Measurements from ENCODE around the gene TMEM45A. TPM values are rescaled to one million over a fixed set of nuclear protein-coding genes. Genes with fewer than 3 reads are reported as not detected.

Gene TMEM45A
- total RNA-seq, 1 experiment from 2014 or later = 0.11 TPM

DNA sequence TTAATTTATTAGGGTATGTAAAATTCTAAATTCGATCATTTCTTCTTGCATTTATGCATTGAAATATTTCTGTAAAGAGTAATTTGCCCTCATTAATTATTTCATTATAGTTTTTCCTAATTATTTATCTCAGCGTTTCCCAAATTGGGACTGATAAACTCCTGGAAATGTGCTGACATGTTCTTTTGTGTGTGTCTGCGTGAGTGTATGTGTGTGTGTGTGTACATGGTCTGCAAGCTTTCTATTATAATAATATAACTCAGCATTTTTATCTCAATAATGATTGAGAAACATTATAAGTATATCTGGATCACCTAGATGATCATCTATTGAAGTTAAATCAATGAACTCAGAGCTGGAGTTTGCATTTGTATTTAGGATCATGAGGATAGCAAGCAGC lies 38.7 kb downstream of the TMEM45A start:
- Histone ChIP-seq H4K20me1 (ENCODE audit: insufficient read depth, low read depth, low read length) (no peaks in the 10 kb centered on the region), H3K4me3 (ENCODE audit: low read length) (no peak overlapping the region), H3K79me2 (ENCODE audit: low read length) (no peaks in the 10 kb centered on the region), H2AFZ (ENCODE audit: low read length) (no peak overlapping the region), H3K4me1 (ENCODE audit: low read length) (peaks cover 5% of the 10 kb centered on the region; the same call in 1 of the 2 replicates), H3K9ac (ENCODE audit: low read length) (no peak overlapping the region), H3K9me3 (ENCODE audit: low read length) (no peaks in the 10 kb centered on the region), H3K27me3 (ENCODE audit: low read length) (no peaks in the 10 kb centered on the region), H3K4me2 (ENCODE audit: low read depth, low read length, poor library complexity, severe bottlenecking) (no peak overlapping the region), H3K27ac (ENCODE audit: low read length) (no peak overlapping the region), H3K9me2 (replicated peaks; ENCODE audit: insufficient read depth, low read length) (no peaks in the 10 kb centered on the region), H3K36me3 (ENCODE audit: insufficient read depth, low read length) (no peaks in the 10 kb centered on the region)
- DNase-seq = no peak

DNA sequence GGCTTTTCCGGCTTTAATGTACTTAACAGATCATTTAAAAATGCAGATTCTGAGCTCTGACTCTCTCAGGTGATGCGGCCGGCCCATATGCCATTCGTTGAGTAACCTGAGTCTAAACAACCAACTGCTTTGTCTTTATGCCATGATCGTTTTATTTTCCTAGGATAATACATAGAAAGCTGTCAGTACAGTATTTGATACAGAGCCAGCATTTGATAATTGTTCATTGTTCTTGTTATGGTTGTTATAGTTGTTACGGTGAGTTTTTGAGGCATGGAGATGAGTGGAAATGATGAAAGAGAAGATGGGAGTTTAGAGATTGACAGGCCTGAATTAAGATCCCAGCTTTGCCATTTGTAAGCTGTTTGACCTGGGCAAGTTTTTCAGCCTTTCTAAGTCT lies 40.0 kb downstream of the TMEM45A start:
- no peaks in the 10 kb centered on the region for H3K36me3 ChIP-seq (ENCODE audit: insufficient read depth, low read length)
- no peaks in the 10 kb centered on the region for H4K20me1 ChIP-seq (ENCODE audit: insufficient read depth, low read depth, low read length)
- no peak overlapping the region for H3K4me2 ChIP-seq (ENCODE audit: low read depth, low read length, poor library complexity, severe bottlenecking)
- H3K4me1 ChIP-seq (ENCODE audit: low read length) = no peaks in the 10 kb centered on the region
- H3K27me3 ChIP-seq (ENCODE audit: low read length) = no peaks in the 10 kb centered on the region
- no peak overlapping the region for H3K9ac ChIP-seq (ENCODE audit: low read length)
- no peaks in the 10 kb centered on the region for H3K79me2 ChIP-seq (ENCODE audit: low read length)
- no peaks in the 10 kb centered on the region for H3K9me3 ChIP-seq (ENCODE audit: low read length)
- no peaks in the 10 kb centered on the region for H3K9me2 ChIP-seq (replicated peaks; ENCODE audit: insufficient read depth, low read length)
- H3K4me3 ChIP-seq (ENCODE audit: low read length) = no peak overlapping the region
- no peak for DNase-seq
- H2AFZ ChIP-seq (ENCODE audit: low read length) = no peak overlapping the region
- no peak overlapping the region for H3K27ac ChIP-seq (ENCODE audit: low read length)

- Histone ChIP-seq H3K9me3 (ENCODE audit: low read length) (no peaks in the 10 kb centered on the region), H3K9me2 (replicated peaks; ENCODE audit: insufficient read depth, low read length) (no peaks in the 10 kb centered on the region), H3K4me2 (ENCODE audit: low read depth, low read length, poor library complexity, severe bottlenecking) (no peak overlapping the region), H3K4me1 (ENCODE audit: low read length) (no peaks in the 10 kb centered on the region), H3K36me3 (ENCODE audit: insufficient read depth, low read length) (no peaks in the 10 kb centered on the region), H3K27me3 (ENCODE audit: low read length) (no peaks in the 10 kb centered on the region), H3K4me3 (ENCODE audit: low read length) (no peak overlapping the region), H2AFZ (ENCODE audit: low read length) (no peak overlapping the region), H3K9ac (ENCODE audit: low read length) (no peak overlapping the region), H4K20me1 (ENCODE audit: insufficient read depth, low read depth, low read length) (no peaks in the 10 kb centered on the region), H3K27ac (ENCODE audit: low read length) (no peak overlapping the region), H3K79me2 (ENCODE audit: low read length) (no peaks in the 10 kb centered on the region)
- no peak for DNase-seq
Measured at GRCh38 chr3:100533176-100533575, 40.8 kb downstream of the TMEM45A start.

GRCh38 chr3:100535610-100535943 lies 43.2 kb downstream of the TMEM45A start:
- Histone ChIP-seq H3K4me1 (ENCODE audit: low read length) (no peaks in the 10 kb centered on the region), H3K9me3 (ENCODE audit: low read length) (no peaks in the 10 kb centered on the region)

DNA sequence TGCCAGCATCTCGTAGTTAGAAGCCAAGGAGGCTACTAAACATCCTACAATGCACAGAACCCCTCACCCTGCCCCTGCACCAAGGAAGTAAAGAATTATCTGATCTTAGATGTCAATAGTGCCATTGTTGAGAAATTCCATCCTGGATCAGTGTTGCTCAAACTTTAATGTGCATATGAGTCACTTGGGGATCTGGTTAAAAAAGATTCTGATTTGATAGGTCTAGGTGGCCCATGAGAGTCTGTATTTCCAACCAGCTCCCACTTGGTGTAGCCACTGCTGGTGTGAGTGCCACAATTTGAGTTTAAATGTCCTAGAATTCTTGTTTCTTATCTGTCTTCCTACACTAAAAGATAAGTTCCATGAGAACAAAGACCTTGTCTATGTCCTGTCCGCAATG lies 43.7 kb downstream of the TMEM45A start:
- H3K4me2 ChIP-seq (ENCODE audit: low read depth, low read length, poor library complexity, severe bottlenecking) = no peak overlapping the region
- no peak for DNase-seq
- H3K4me1 ChIP-seq (ENCODE audit: low read length) = no peaks in the 10 kb centered on the region
- no peak overlapping the region for H2AFZ ChIP-seq (ENCODE audit: low read length)
- H3K79me2 ChIP-seq (ENCODE audit: low read length) = no peaks in the 10 kb centered on the region
- no peak overlapping the region for H3K27ac ChIP-seq (ENCODE audit: low read length)
- H3K36me3 ChIP-seq (ENCODE audit: insufficient read depth, low read length) = no peaks in the 10 kb centered on the region
- H3K27me3 ChIP-seq (ENCODE audit: low read length) = no peaks in the 10 kb centered on the region
- H3K4me3 ChIP-seq (ENCODE audit: low read length) = no peak overlapping the region
- H3K9me2 ChIP-seq (replicated peaks; ENCODE audit: insufficient read depth, low read length) = no peaks in the 10 kb centered on the region
- no peaks in the 10 kb centered on the region for H3K9me3 ChIP-seq (ENCODE audit: low read length)
- no peak overlapping the region for H3K9ac ChIP-seq (ENCODE audit: low read length)
- no peaks in the 10 kb centered on the region for H4K20me1 ChIP-seq (ENCODE audit: insufficient read depth, low read depth, low read length)

More at GRCh38 chr3:100535610-100535943, 43.2 kb downstream of the TMEM45A start:
- Histone ChIP-seq H2AFZ (ENCODE audit: low read length) (no peak overlapping the region), H3K4me3 (ENCODE audit: low read length) (no peak overlapping the region), H3K27me3 (ENCODE audit: low read length) (no peaks in the 10 kb centered on the region), H3K9ac (ENCODE audit: low read length) (no peak overlapping the region), H3K9me2 (replicated peaks; ENCODE audit: insufficient read depth, low read length) (no peaks in the 10 kb centered on the region), H4K20me1 (ENCODE audit: insufficient read depth, low read depth, low read length) (no peaks in the 10 kb centered on the region), H3K4me2 (ENCODE audit: low read depth, low read length, poor library complexity, severe bottlenecking) (no peak overlapping the region), H3K79me2 (ENCODE audit: low read length) (no peaks in the 10 kb centered on the region), H3K36me3 (ENCODE audit: insufficient read depth, low read length) (no peaks in the 10 kb centered on the region), H3K27ac (ENCODE audit: low read length) (no peak overlapping the region)
- DNase-seq = no peak

- Histone ChIP-seq H3K4me2 (ENCODE audit: low read depth, low read length, poor library complexity, severe bottlenecking) (no peak overlapping the region), H4K20me1 (ENCODE audit: insufficient read depth, low read depth, low read length) (no peaks in the 10 kb centered on the region), H3K9me3 (ENCODE audit: low read length) (no peaks in the 10 kb centered on the region), H3K36me3 (ENCODE audit: insufficient read depth, low read length) (no peaks in the 10 kb centered on the region), H3K27me3 (ENCODE audit: low read length) (no peaks in the 10 kb centered on the region), H3K9ac (ENCODE audit: low read length) (no peak overlapping the region), H3K9me2 (replicated peaks; ENCODE audit: insufficient read depth, low read length) (no peaks in the 10 kb centered on the region), H3K4me3 (ENCODE audit: low read length) (no peak overlapping the region), H3K4me1 (ENCODE audit: low read length) (no peaks in the 10 kb centered on the region), H3K79me2 (ENCODE audit: low read length) (no peaks in the 10 kb centered on the region), H3K27ac (ENCODE audit: low read length) (no peak overlapping the region), H2AFZ (ENCODE audit: low read length) (no peak overlapping the region)
- DNase-seq = no peak
Measured at GRCh38 chr3:100537646-100538338, 45.4 kb downstream of the TMEM45A start.

DNA sequence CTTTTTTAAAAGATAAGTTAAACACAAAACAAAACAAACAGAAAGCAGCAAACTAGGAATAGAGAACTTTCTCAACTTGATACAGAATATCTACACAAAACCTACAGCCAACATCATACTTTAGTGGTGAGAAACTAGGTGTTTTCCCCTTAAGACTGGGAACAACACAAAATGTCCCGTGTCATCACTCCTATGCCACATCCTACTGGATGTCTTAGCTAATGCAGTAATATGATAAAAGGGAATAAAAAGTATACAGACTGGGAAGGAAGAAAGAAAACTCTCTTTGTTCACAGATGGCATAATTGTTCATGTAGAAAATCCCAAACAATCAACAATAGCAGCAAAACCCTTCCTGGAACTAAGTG lies 45.9 kb downstream of the TMEM45A start:
- H4K20me1 ChIP-seq (ENCODE audit: insufficient read depth, low read depth, low read length) = no peaks in the 10 kb centered on the region
- no peak overlapping the region for H3K27ac ChIP-seq (ENCODE audit: low read length)
- no peaks in the 10 kb centered on the region for H3K9me2 ChIP-seq (replicated peaks; ENCODE audit: insufficient read depth, low read length)
- no peaks in the 10 kb centered on the region for H3K4me1 ChIP-seq (ENCODE audit: low read length)
- no peaks in the 10 kb centered on the region for H3K9me3 ChIP-seq (ENCODE audit: low read length)
- no peak overlapping the region for H3K4me3 ChIP-seq (ENCODE audit: low read length)
- DNase-seq = no peak
- no peak overlapping the region for H3K9ac ChIP-seq (ENCODE audit: low read length)
- no peak overlapping the region for H2AFZ ChIP-seq (ENCODE audit: low read length)
- no peaks in the 10 kb centered on the region for H3K36me3 ChIP-seq (ENCODE audit: insufficient read depth, low read length)
- no peaks in the 10 kb centered on the region for H3K27me3 ChIP-seq (ENCODE audit: low read length)
- H3K4me2 ChIP-seq (ENCODE audit: low read depth, low read length, poor library complexity, severe bottlenecking) = no peak overlapping the region
- H3K79me2 ChIP-seq (ENCODE audit: low read length) = no peaks in the 10 kb centered on the region

GRCh38 chr3:100540791-100541334 lies 48.4 kb downstream of the TMEM45A start:
- no peak for DNase-seq
- Histone ChIP-seq H3K27me3 (ENCODE audit: low read length) (no peaks in the 10 kb centered on the region), H3K27ac (ENCODE audit: low read length) (no peak overlapping the region), H3K4me2 (ENCODE audit: low read depth, low read length, poor library complexity, severe bottlenecking) (no peak overlapping the region), H3K9me3 (ENCODE audit: low read length) (no peaks in the 10 kb centered on the region), H3K9ac (ENCODE audit: low read length) (no peak overlapping the region), H3K79me2 (ENCODE audit: low read length) (no peaks in the 10 kb centered on the region), H3K36me3 (ENCODE audit: insufficient read depth, low read length) (no peaks in the 10 kb centered on the region), H3K4me1 (ENCODE audit: low read length) (no peaks in the 10 kb centered on the region), H2AFZ (ENCODE audit: low read length) (no peak overlapping the region), H3K9me2 (replicated peaks; ENCODE audit: insufficient read depth, low read length) (no peaks in the 10 kb centered on the region), H3K4me3 (ENCODE audit: low read length) (no peak overlapping the region), H4K20me1 (ENCODE audit: insufficient read depth, low read depth, low read length) (no peaks in the 10 kb centered on the region)

Measured in Karpas-422 (cell line).